Fibroblast of the aortic adventitia (primary cell): Measurements from ENCODE around the gene TSR1. TPM values are rescaled to one million over a fixed set of nuclear protein-coding genes. Genes with fewer than 3 reads are reported as not detected.
A peak's percentile ranks its signal among the peaks of the same experiment; 100 is the strongest.

Source experiments
- DNase-seq: peaks from one replicate; pipeline ENCODE4 v3.0.0-alpha.2; 2010; ENCODE audit warnings: low read depth
- H3K4me3 ChIP-seq: 2 replicates; pipeline ENCODE4 v1.5.1; 2011; ENCODE audit warnings: low read depth, mild to moderate bottlenecking, control low read depth, low read length, moderate library complexity
- total RNA-seq: library from RNA; depleted of rRNA; stranded (reverse); fragments of >200 nt; gene quantifications from 2 replicates; pipeline ENCODE4 v1.2.3, GENCODE V29; 2012; ENCODE audit warnings: low replicate concordance
- TF ChIP-seq, protein P1 (sequence below): IDR thresholded peaks from 2 replicates; pipeline ENCODE4 v1.5.1; 2011; ENCODE audit warnings: mild to moderate bottlenecking, low read length, control low read depth, inconsistent platforms; ENCODE audit not compliant: insufficient read depth

Gene TSR1
- total RNA-seq, 1 donor = 44.5 TPM

DNA sequence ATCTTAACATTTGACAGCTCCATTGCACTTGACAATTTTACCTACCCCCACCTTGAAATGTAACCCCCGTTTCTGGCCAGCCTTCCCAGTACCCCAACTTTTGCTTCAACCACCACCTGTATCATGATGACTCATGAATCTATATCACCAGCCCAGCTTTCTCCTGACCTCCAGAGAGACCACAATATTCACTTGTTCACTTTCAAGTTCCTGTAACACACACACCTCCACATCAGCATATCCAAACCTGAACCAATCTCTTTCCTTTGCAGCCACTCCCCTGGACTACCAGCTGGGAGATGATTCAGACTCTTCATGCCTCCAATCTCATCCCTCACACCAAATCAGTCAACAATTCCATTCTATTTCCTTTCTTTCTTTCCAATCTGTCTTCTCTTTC is 40.7 kb downstream of the TSR1 start:
- H3K4me3 ChIP-seq = no peak overlapping the region
- TF ChIP-seq, protein P1, sequence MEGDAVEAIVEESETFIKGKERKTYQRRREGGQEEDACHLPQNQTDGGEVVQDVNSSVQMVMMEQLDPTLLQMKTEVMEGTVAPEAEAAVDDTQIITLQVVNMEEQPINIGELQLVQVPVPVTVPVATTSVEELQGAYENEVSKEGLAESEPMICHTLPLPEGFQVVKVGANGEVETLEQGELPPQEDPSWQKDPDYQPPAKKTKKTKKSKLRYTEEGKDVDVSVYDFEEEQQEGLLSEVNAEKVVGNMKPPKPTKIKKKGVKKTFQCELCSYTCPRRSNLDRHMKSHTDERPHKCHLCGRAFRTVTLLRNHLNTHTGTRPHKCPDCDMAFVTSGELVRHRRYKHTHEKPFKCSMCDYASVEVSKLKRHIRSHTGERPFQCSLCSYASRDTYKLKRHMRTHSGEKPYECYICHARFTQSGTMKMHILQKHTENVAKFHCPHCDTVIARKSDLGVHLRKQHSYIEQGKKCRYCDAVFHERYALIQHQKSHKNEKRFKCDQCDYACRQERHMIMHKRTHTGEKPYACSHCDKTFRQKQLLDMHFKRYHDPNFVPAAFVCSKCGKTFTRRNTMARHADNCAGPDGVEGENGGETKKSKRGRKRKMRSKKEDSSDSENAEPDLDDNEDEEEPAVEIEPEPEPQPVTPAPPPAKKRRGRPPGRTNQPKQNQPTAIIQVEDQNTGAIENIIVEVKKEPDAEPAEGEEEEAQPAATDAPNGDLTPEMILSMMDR = no peak
- DNase-seq = no peak

- H3K4me3 ChIP-seq = no peak overlapping the region
- TF ChIP-seq, protein P1 = no peak
- DNase-seq = no peak
Observed at GRCh38 chr17:2292100-2292499, 44.2 kb downstream of the TSR1 start.

GRCh38 chr17:2289878-2290478 is 46.3 kb downstream of the TSR1 start:
- H3K4me3 ChIP-seq = no peak overlapping the region
- TF ChIP-seq, protein P1 = no peak
- DNase-seq = no peak

DNA sequence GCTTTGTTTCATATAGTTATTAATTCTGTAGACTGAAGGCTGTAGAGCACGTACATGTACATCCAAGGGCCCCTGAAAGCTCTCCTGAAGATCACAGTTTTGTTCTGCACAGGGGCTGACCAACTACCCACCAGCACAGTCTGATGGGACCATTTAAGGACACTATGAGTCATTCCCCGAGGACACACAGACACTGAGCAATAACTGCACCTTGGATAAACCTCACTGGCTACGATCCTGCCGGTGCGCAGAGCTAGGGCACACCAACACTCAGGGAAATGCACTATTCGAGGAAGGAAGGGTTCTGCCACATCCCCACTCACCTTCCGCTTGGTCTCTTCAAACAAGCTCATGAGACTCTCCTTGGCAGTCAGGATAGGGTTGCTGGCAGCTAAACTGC is 53.0 kb downstream of the TSR1 start:
- no peak for DNase-seq
- no peak overlapping the region for H3K4me3 ChIP-seq
- TF ChIP-seq, protein P1 = no peak

DNA sequence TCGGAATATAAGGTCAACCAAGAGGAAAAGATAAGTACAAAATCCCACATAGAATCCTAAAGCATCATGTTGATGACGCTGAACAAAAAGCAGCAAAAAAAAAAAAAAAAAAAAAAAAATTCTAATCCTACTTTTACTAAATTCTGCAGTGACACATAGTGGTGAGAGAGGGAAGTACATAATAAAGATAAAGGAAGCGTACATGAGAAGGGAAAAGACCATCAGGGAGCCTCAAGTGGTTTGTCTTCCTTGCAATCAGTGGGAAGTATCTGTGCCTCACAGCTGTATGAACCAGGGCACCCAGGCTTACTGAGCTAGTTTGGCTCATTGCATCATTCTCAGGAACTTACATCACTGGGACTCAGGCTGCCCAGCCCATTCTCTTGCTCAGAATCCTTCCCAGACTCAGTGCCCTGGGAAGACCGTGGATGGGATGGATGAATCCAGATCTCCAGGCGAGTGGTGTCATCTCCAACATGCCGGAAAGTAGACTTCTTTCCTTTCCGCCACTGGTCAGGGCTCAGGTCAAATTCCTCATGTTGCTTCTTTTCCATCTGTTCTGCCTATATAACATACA is 53.9 kb downstream of the TSR1 start:
- DNase-seq = peak; percentile 93
- TF ChIP-seq, protein P1 = peak; percentile 55
- no peak overlapping the region for H3K4me3 ChIP-seq

- no peak overlapping the region for H3K4me3 ChIP-seq
- TF ChIP-seq, protein P1 = no peak
- DNase-seq = no peak
Observed at GRCh38 chr17:2279707-2280106, 56.5 kb downstream of the TSR1 start.
